ENCODE data around the gene CAMK1D. TPM values are rescaled to one million over a fixed set of nuclear protein-coding genes. Genes with fewer than 3 reads are reported as not detected.

The CAMK1D gene
- total and polyA plus RNA-seq, 3 donors from 2014 or later = 10.0 to 14.5 (median 14.0) TPM

- Histone ChIP-seq H3K9me3 (no peaks in the 10 kb centered on the region), H3K27ac (no peak overlapping the region), H3K27me3 (no peaks in the 10 kb centered on the region), H3K4me3 (no peak overlapping the region), H3K4me1 (peaks cover 4% of the 10 kb centered on the region), H3K36me3 (ENCODE audit: low read depth, missing control alignments) (no peaks in the 10 kb centered on the region)
- intact Hi-C loops (cut with DNase I; ENCODE audit: low total_unique reads) = no loop called here
- 70 to 73% methylated on average over 7 of the region's 7 CpGs for WGBS, 2 donors
- no peak for DNase-seq
- TF ChIP-seq CTCF (IDR thresholded peaks at IDR 0.05) (no peak), POLR2A (IDR thresholded peaks at IDR 0.05) (no peak)
Measured at GRCh38 chr10:12377658-12378290, 28.4 kb downstream of the CAMK1D start.

GRCh38 chr10:12380999-12381398 is 31.7 kb downstream of the CAMK1D start:
- no peaks in the 10 kb centered on the region for H3K36me3 ChIP-seq (ENCODE audit: low read depth, missing control alignments)
- no peaks in the 10 kb centered on the region for H3K9me3 ChIP-seq
- WGBS, 2 donors = 95 to 96% methylated on average over 5 of the region's 5 CpGs
- TF ChIP-seq CTCF (IDR thresholded peaks at IDR 0.05) = no peak
- TF ChIP-seq POLR2A (IDR thresholded peaks at IDR 0.05) = no peak
- no peaks in the 10 kb centered on the region for H3K27me3 ChIP-seq
- DNase-seq = no peak
- intact Hi-C loops (cut with DNase I; ENCODE audit: low total_unique reads) = no loop called here
- no peak overlapping the region for H3K4me3 ChIP-seq
- H3K27ac ChIP-seq = no peak overlapping the region
- H3K4me1 ChIP-seq = no peaks in the 10 kb centered on the region

GRCh38 chr10:12381536-12382156 is 32.3 kb downstream of the CAMK1D start:
- no peaks in the 10 kb centered on the region for H3K27me3 ChIP-seq
- WGBS, 2 donors = 93 to 94% methylated on average over 12 of the region's 12 CpGs
- no peak overlapping the region for H3K27ac ChIP-seq
- DNase-seq = no peak
- no peaks in the 10 kb centered on the region for H3K4me1 ChIP-seq
- no peak overlapping the region for H3K4me3 ChIP-seq
- intact Hi-C loops (cut with DNase I; ENCODE audit: low total_unique reads) = no loop called here
- TF ChIP-seq CTCF (IDR thresholded peaks at IDR 0.05) (no peak), POLR2A (IDR thresholded peaks at IDR 0.05) (no peak)
- no peaks in the 10 kb centered on the region for H3K36me3 ChIP-seq (ENCODE audit: low read depth, missing control alignments)
- H3K9me3 ChIP-seq = no peaks in the 10 kb centered on the region

- no peaks in the 10 kb centered on the region for H3K4me1 ChIP-seq
- TF ChIP-seq CTCF (IDR thresholded peaks at IDR 0.05) (no peak), POLR2A (IDR thresholded peaks at IDR 0.05) (no peak)
- DNase-seq = no peak
- H3K4me3 ChIP-seq = no peak overlapping the region
- intact Hi-C loops (cut with DNase I; ENCODE audit: low total_unique reads) = no loop called here
- H3K27me3 ChIP-seq = no peaks in the 10 kb centered on the region
- H3K9me3 ChIP-seq = no peaks in the 10 kb centered on the region
- 95 to 98% methylated on average over 1 of the region's 1 CpG for WGBS, 2 donors
- no peaks in the 10 kb centered on the region for H3K36me3 ChIP-seq (ENCODE audit: low read depth, missing control alignments)
- no peak overlapping the region for H3K27ac ChIP-seq
Measured at GRCh38 chr10:12382157-12382548, 32.8 kb downstream of the CAMK1D start.

Measured in testis (tissue), 3 donors.